ENCODE results near the gene ACAP2. TPM values are rescaled to one million over a fixed set of nuclear protein-coding genes. Genes with fewer than 3 reads are reported as not detected.

The ACAP2 gene
- total RNA-seq, 2 experiments from 2014 or later = 35.3 to 36.3 TPM

DNA sequence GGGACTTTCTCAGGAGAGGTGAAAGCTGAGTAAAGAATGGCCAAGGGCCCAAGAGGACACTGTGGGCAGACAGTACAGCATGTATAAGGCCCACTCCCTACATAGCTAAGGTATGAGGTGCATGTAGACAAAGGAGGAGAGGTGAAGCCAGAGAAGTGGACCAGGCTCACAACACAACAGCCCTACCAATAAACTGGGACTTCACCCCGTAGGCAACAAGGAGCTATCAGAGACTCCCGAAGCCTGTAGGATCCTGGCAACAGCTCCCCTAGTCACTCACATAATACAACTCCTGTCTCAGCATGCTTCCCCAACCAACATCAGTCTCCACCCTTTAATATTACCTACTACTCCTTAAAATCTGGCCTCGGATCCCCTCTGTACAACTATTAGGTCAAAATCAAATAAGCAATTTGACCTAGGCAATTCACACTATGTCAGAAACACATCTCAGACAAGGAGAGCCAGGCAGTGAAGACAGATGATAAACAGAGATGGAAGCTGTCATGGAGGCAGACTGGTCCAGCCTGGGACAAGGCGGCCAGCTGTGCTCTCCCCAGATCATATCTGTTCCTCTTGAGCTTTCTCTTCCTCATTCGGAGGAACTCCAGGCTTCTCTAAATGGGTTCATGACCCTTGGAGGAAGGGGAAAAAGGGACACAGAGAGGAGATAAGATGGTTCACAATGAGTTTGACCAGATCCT lies 173.3 kb downstream of the ACAP2 start:
- ChIA-PET CTCF (interaction anchor here (0.8 to 2.9 kb wide), 14 partner anchors 8 to 636 kb away, joined by 3 to 37 read pairs (median 4); partner anchors contain the start of genes LSG1, PPP1R2 and TMEM44), POLR2A (interaction anchor here (0.5 to 1.8 kb wide), 3 partner anchors 265 to 604 kb away, joined by 3 to 4 read pairs (median 4); no protein-coding TSS in a partner anchor)

GRCh38 chr3:195268576-195269309 lies 174.1 kb downstream of the ACAP2 start:
- ChIA-PET POLR2A (no interaction called here), CTCF (interaction anchor here (0.6 to 2.7 kb wide), 7 partner anchors 11 to 597 kb away, joined by 3 to 15 read pairs (median 3); partner anchors contain the start of gene LSG1)

DNA sequence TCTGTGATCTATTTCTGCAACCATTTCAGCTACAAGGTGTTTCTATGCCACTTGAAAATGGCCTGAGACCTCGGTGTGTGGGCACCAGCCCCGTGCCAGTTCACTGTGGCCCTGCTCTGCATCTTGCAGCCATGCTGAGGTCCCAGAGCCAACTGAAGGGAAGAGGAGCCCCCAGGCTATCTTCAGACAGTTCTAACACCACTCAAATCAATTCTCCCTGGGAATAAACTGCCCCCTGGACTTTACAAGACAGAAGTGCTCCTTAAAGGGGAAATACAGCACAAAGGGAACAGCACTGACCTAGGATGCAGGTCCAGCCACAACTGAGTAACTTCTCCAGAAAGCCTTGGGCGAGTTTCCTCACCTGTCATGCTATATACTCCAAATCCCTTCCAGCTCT lies 175.7 kb downstream of the ACAP2 start:
- CTCF ChIA-PET = no interaction called here
- POLR2A ChIA-PET = no interaction called here

DNA sequence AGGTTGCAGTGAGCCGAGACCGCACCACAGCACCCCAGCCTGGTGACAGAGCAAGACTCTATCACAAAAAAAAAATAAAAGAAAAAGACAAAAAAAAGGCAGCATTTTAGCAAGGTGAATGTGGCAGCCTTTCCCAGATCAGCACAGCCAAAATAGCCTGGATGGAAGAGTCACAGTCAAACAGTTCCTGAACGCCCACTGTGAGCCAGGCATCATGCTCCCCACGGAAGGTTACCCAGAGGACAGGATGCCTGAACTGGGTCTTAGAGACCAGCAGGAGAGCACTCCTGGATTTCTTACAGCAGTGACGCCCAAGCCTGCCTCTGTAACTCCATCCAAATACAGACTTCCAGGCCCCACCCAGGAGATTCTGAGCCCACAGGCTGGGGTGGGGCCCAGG lies 176.4 kb downstream of the ACAP2 start:
- POLR2A ChIA-PET = no interaction called here

DNA sequence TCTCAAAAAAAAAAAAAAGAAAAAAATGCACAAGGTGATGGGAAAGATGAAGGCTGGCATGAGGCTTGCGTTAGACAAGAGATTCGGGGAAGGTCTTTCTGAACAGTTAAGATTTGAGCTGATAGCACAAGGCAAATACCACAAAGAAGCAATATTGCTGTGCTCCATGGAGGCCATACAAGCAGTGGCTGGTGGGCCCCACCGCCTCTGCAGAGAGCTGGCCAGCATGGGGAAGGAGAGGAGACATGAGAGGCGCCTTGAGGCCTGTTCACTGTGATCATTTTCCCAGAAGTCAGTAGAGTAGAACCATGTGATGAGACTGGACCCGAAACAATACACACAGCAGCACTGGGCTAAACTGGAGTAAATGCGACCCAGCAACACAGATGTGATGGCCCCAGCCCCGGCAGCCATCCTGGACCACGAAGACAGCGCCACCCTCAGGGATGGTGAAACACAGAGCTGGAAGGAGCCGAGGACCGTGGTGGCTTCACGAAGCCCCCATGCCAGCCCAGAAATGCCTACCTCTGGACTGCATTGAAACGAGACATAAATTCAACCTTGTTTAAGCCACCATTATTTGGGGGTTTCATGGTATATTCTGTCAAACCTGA lies 177.3 kb downstream of the ACAP2 start:
- POLR2A ChIA-PET = no interaction called here
- CTCF ChIA-PET = no interaction called here

More for the DNA sequence above, 176.4 kb downstream of the ACAP2 start:
- CTCF ChIA-PET = no interaction called here

DNA sequence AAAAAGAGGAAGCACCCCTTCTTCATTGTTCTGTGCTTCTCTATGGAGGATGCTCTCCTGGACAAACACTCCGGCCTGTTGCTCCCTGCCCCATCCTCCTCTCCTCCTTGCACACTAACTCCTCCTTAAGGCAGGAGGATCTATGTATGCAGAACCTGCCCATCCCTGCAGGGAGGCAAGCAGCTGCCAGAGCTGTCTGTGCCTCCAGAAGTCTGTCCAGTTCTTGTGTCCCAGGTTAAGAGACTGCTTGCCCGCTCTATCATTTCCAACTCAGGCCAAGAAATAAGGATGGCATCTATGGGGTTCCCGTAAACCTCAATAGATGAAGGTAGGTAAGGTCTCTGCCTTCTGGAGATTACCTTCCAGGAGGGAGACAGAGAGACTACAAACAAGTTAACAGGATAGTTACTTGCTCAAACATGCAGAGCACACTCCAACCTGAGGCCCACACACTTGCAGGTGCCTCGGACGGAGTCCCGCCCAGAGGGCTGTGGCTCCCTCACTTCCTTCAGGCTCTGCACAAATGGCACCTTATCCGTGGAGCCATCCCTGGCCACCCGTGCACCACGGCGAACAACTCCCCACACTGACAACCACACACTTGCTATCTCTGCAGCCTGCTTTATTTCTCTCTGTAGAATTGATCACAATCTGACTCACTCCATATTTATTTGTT lies 178.8 kb downstream of the ACAP2 start:
- POLR2A ChIA-PET = interaction anchor here (0.6 kb wide), 1 partner anchor 213 kb away, joined by 3 read pairs; no protein-coding TSS in a partner anchor
- CTCF ChIA-PET = interaction anchor here (0.9 kb wide), 1 partner anchor 13 kb away, joined by 3 read pairs; no protein-coding TSS in a partner anchor

DNA sequence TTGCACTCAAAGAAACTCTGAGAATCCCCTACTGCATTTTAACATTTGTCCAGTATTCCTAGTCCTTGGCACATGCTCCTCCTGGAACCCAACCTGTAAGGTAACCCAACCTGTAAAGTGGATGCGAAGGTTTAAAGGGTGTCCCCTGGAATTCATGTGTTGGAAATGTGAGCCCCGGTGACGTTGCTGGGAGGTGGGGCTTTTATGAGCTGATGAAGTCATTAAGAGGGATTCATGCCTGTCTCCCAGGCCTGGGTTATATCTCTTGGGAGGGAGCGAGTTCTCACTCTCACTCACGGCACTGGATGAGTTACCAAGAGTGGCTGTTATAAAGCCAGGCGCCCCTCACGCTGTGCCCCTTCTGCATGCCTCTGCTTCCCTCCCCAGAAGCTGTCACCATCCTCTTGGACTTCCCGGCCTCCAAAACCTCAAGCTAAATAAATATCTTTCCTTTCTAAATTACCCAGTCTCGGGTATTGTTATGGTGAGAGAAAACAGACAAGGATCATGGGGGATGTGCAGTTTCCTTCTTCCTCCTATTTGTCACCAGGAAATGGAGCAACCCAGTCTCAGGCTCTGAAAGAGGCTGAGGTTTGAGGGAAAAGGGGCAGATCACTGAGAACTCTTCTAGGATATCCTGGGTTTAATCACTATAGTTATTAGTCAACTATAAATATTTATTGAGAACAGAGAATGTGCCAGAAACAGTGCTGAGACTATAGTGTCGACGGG lies 179.5 kb downstream of the ACAP2 start:
- CTCF ChIA-PET = interaction anchor here (0.9 to 3.0 kb wide), 4 partner anchors 7 to 582 kb away, joined by 3 to 28 read pairs (median 4); partner anchors contain the start of gene XXYLT1
- POLR2A ChIA-PET = no interaction called here

GRCh38 chr3:195261925-195262324 lies 180.9 kb downstream of the ACAP2 start:
- CTCF ChIA-PET = interaction anchor here (1.6 to 3.0 kb wide), 3 partner anchors 9 to 580 kb away, joined by 6 to 28 read pairs (median 7); partner anchors contain the start of gene XXYLT1
- POLR2A ChIA-PET = no interaction called here

- POLR2A ChIA-PET = interaction anchor here (0.5 to 1.1 kb wide), 4 partner anchors 8 to 578 kb away, joined by 3 to 5 read pairs (median 4); partner anchors contain the start of gene XXYLT1
- CTCF ChIA-PET = interaction anchor here (0.6 to 3.0 kb wide), 7 partner anchors 9 to 588 kb away, joined by 3 to 28 read pairs (median 3); partner anchors contain the start of genes LSG1 and XXYLT1
Observed at GRCh38 chr3:195260280-195260905, 182.4 kb downstream of the ACAP2 start.

GRCh38 chr3:195259475-195260279 lies 183.1 kb downstream of the ACAP2 start:
- POLR2A ChIA-PET = interaction anchor here (1.0 to 1.1 kb wide), 2 partner anchors 11 to 572 kb away, joined by 4 to 5 read pairs; partner anchors contain the start of gene XXYLT1
- CTCF ChIA-PET = interaction anchor here (1.2 to 3.0 kb wide), 4 partner anchors 11 to 587 kb away, joined by 4 to 28 read pairs (median 6); partner anchors contain the start of genes LSG1 and XXYLT1

DNA sequence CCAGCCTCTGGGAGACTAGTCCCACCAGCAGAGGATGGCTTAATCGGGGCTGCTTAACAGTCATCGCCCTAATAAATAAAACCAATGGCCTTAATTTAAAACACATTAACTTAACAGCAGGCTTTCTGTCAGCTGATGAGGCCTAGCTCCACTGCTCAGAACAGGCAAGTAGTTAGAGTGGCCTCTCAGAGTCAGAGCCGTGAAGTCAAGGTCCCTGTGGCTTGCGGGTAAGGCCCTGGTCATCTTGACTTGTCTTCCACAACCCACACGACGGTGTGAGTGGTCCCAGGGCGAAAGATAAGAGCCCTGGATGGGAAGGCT lies 183.7 kb downstream of the ACAP2 start:
- POLR2A ChIA-PET = interaction anchor here (1.0 to 1.3 kb wide), 2 partner anchors 572 to 587 kb away, joined by 4 read pairs; partner anchors contain the start of gene LSG1

DNA sequence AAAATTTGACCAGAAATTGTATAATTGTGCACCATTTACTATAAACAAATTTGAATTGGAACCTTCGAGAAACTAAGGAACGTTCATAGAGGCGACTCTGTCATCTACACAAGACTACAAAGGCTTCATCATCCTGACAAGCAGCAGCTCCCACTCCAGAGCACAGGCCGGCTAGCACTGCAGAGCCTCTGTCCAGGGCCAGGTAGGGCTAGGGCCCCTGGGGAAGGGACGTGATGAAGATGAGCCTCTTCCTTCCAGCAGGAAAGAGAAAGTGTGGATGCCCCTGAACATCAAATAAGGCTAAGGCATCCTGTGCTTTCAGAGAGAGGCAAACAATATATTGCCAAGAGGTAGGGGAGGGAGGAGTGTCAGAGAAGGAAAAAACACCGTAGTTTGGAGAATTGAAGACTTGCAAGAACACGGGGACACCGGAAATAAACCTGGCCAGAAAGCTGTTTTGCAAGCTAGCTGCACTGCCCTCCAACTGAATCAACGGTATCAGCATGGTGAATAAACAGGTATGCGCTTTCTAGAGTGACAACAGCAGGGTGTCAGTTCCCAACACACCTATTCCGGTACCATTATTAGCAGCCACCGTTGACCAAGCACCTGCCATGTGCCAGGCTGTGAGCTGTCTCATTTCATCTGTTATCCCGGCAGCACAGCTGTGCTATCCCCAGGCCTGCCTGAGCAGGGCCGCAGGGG lies 184.2 kb downstream of the ACAP2 start:
- POLR2A ChIA-PET = interaction anchor here (0.6 to 1.3 kb wide), 3 partner anchors 571 to 586 kb away, joined by 4 read pairs; partner anchors contain the start of gene LSG1
- CTCF ChIA-PET = interaction anchor here (0.6 to 1.6 kb wide), 6 partner anchors 11 to 586 kb away, joined by 3 to 6 read pairs (median 4); partner anchors contain the start of genes LSG1 and XXYLT1

More for the DNA sequence above, 183.7 kb downstream of the ACAP2 start:
- CTCF ChIA-PET = interaction anchor here (0.6 to 1.6 kb wide), 5 partner anchors 12 to 587 kb away, joined by 3 to 6 read pairs (median 4); partner anchors contain the start of genes LSG1 and XXYLT1

DNA sequence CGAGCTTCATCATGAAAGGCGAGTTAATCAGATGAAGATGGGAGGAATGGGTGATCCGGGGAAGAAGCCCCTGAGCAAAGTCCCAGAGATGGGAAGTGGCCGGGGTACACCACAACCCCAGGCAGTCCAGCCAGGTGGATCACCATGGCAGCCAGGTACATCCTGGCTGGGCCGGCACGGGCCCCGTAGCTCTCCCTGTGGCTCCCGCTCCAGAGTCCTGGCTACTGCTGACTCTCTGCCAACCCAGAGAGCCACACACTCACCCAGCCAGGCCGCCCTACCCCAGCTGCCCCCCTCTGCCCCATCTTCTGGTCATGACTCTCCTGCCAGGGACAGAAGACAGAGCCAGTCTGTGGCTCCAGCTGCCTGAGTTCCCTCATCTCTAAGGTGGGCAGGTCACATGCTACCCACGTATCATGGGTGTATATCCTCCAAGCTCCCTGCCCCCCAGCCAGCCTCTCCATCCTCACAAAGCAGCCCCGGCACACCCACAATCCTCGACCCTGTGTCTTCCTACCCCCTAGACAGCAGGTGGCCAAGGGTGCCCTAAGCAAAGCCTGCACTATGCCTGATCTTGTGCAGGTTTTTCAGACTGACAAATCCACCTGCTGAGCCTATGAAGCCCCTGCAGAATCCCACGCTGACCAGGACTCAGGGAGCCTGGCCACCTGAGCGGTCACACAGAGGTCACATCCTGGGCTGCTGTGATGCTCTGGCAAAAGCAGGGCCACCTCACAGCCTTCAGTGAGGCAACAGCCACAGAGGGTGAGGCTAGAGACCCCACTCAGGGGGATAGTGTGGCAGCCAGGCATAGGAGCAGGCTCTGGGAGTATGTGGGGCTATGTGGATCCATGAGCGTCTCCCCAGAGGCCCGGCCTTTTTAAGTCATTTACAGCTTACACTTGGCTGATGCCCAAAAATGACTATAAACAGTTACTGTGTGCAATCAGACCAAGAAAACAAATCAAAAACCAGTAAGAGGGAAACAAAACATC lies 185.1 kb downstream of the ACAP2 start:
- ChIA-PET CTCF (interaction anchor here (1.1 to 1.6 kb wide), 4 partner anchors 12 to 585 kb away, joined by 3 to 5 read pairs (median 4); partner anchors contain the start of genes LSG1 and XXYLT1), POLR2A (interaction anchor here (0.6 to 1.3 kb wide), 2 partner anchors 574 to 585 kb away, joined by 4 read pairs; partner anchors contain the start of gene LSG1)

DNA sequence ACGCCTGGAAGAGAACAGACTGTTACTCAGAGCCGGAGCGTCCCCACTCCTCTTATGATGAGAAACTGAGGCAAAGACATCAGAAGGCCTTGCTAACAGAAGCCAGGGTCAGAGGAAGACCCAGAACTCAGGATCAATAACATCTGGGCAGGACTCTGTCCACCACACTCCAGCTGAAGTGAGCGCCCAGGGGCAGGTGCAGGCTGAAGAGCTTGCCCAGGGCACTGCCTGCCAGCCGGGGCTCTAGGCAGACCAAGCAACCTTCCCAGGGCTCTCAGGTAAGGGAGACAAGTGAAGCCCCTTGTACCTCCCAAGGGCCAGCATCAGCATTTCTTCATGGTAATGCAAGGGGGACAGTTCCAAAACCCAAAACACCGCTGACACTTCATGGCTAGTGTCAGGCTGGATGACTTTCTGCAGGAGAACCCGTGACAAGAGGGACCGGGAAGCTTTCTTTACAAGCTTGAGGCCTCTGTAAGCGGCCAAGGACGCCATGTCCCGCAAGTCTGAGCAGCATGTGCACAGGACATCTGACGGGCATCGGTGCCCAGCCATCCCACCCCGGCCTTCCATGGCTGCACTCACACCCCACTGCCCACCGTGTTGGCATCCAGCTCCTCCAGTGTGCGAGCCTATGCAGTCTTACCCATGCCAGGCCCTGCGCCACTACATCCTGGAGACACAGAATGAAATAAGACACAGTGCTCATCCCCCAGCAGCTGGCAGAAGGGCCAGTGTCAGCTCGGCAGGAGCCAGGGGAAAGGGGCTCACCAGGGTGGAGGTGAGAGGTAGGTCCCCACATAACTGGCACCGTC lies 186.0 kb downstream of the ACAP2 start:
- CTCF ChIA-PET = interaction anchor here (1.1 to 1.9 kb wide), 4 partner anchors 13 to 574 kb away, joined by 3 to 5 read pairs (median 4); no protein-coding TSS in a partner anchor
- POLR2A ChIA-PET = no interaction called here
